Measurements from ENCODE around the gene GABRR1. TPM values are rescaled to one million over a fixed set of nuclear protein-coding genes. Genes with fewer than 3 reads are reported as not detected.

The GABRR1 gene
- total RNA-seq, 3 donors from 2014 or later, result not detected

DNA sequence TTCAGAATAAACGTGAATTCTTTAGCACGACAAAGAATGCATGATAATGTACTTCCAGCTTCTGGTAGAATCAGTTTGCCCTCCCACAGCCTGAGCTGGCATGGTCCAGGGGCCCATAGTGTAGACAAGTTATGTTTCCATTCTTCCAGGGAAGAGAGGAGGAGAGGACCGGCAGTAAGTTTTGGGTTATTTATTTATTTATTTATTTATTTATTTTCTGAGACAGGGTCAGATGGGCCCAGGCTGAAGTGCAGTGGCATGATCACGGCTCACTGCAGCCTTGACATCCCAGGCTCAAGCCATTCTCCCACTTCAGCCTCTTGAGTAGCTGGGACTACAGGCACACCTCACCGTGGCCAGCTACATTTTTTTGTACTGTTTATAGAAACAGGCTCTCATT, 4.7 kb downstream of the GABRR1 start:
- Histone ChIP-seq H3K27me3 (no peaks in the 10 kb centered on the region), H3K4me1 (no peaks in the 10 kb centered on the region), H3K9me3 (no peaks in the 10 kb centered on the region), H3K27ac (no peak overlapping the region), H3K4me3 (no peak overlapping the region), H3K36me3 (no peaks in the 10 kb centered on the region)
- DNase-seq (ENCODE audit: low spot score in 2 of 2), result no peak
- intact Hi-C loops (cut with DNase I; ENCODE audit: low total_unique reads), result no loop called here
- TF ChIP-seq POLR2A (IDR thresholded peaks at IDR 0.05) (no peak), POLR2AphosphoS5 (IDR thresholded peaks at IDR 0.05) (no peak)
- TF ChIP-seq, protein P1, sequence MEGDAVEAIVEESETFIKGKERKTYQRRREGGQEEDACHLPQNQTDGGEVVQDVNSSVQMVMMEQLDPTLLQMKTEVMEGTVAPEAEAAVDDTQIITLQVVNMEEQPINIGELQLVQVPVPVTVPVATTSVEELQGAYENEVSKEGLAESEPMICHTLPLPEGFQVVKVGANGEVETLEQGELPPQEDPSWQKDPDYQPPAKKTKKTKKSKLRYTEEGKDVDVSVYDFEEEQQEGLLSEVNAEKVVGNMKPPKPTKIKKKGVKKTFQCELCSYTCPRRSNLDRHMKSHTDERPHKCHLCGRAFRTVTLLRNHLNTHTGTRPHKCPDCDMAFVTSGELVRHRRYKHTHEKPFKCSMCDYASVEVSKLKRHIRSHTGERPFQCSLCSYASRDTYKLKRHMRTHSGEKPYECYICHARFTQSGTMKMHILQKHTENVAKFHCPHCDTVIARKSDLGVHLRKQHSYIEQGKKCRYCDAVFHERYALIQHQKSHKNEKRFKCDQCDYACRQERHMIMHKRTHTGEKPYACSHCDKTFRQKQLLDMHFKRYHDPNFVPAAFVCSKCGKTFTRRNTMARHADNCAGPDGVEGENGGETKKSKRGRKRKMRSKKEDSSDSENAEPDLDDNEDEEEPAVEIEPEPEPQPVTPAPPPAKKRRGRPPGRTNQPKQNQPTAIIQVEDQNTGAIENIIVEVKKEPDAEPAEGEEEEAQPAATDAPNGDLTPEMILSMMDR (IDR thresholded peaks at IDR 0.05), result no peak

DNA sequence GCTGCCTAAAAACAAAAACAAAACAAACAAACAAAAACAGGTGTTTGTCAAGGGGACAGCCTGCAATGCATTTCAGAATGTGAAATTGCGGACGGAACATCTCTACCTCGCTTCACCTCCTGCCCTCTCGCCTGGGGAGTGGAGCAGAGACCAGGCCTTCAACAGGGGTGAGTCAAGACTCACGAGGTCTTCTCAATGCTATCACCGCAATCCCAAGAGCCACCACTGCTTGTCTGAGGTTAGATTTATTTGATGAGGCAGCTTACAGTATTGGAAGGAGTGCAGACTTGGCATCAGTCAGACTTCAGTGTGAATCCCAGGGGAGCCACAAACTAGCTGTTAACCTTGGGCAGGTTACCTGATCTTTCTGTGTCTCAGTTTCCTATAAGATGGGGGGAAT, 7.7 kb downstream of the GABRR1 start:
- DNase-seq (ENCODE audit: low spot score in 2 of 2), result no peak
- H3K4me3 ChIP-seq, result no peak overlapping the region
- H3K36me3 ChIP-seq, result no peaks in the 10 kb centered on the region
- H3K9me3 ChIP-seq, result no peaks in the 10 kb centered on the region
- TF ChIP-seq POLR2AphosphoS5 (IDR thresholded peaks at IDR 0.05) (no peak), POLR2A (IDR thresholded peaks at IDR 0.05) (no peak)
- TF ChIP-seq, protein P1 (IDR thresholded peaks at IDR 0.05), result no peak
- no peaks in the 10 kb centered on the region for H3K4me1 ChIP-seq
- intact Hi-C loops (cut with DNase I; ENCODE audit: low total_unique reads), result no loop called here
- no peaks in the 10 kb centered on the region for H3K27me3 ChIP-seq
- H3K27ac ChIP-seq, result no peak overlapping the region

DNA sequence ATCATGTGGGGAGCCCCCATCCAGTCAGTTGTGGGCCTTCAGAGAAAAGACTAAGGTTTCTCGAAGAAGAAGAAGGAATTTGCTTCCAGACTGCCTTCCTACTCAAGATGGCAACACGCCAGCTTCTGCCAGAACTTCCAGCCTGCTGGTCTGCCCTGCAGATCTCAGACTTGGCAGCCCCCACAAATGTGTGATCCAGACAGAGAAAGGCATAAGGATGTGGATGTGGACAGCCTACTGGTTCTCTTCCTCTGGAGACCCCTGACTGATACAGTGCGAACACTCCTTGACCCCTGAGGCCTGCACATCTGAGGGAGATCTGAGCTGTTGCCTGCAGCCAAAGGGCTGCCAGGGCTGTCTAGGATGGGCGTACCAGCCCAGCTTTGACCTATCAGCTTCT, 8.6 kb downstream of the GABRR1 start:
- Histone ChIP-seq H3K4me1 (no peaks in the 10 kb centered on the region), H3K27me3 (no peaks in the 10 kb centered on the region), H3K27ac (no peak overlapping the region), H3K4me3 (no peak overlapping the region), H3K9me3 (no peaks in the 10 kb centered on the region), H3K36me3 (no peaks in the 10 kb centered on the region)
- no peak for DNase-seq (ENCODE audit: low spot score in 2 of 2)
- no peak for TF ChIP-seq POLR2AphosphoS5 (IDR thresholded peaks at IDR 0.05)
- TF ChIP-seq POLR2A (IDR thresholded peaks at IDR 0.05), result no peak
- TF ChIP-seq, protein P1 (IDR thresholded peaks at IDR 0.05), result no peak
- intact Hi-C loops (cut with DNase I; ENCODE audit: low total_unique reads), result no loop called here

DNA sequence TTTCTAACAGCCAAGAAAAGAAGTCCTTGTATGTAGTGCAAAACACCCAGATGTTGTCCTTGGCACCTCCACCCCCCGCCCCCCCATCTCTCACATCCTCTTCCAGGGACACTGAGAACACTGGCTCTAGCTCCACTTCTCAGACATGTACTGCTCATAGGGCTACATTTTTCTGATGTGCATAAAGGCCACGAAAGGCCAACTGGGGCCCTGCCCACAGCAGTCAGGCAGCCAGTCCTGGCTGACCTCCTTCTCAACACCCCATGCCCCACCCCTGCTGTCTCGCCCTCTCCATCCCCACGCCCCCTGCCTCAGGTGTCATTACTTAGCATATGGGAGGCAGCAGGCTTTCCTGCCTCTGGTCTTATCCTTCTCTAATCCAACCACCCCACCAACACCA, 11.3 kb downstream of the GABRR1 start:
- no peaks in the 10 kb centered on the region for H3K36me3 ChIP-seq
- intact Hi-C loops (cut with DNase I; ENCODE audit: low total_unique reads), result no loop called here
- H3K27ac ChIP-seq, result no peak overlapping the region
- no peaks in the 10 kb centered on the region for H3K9me3 ChIP-seq
- TF ChIP-seq POLR2A (IDR thresholded peaks at IDR 0.05), result no peak
- TF ChIP-seq, protein P1 (IDR thresholded peaks at IDR 0.05), result no peak
- TF ChIP-seq POLR2AphosphoS5 (IDR thresholded peaks at IDR 0.05), result no peak
- no peak for DNase-seq (ENCODE audit: low spot score in 2 of 2)
- H3K4me1 ChIP-seq, result no peaks in the 10 kb centered on the region
- no peak overlapping the region for H3K4me3 ChIP-seq
- H3K27me3 ChIP-seq, result no peaks in the 10 kb centered on the region

DNA sequence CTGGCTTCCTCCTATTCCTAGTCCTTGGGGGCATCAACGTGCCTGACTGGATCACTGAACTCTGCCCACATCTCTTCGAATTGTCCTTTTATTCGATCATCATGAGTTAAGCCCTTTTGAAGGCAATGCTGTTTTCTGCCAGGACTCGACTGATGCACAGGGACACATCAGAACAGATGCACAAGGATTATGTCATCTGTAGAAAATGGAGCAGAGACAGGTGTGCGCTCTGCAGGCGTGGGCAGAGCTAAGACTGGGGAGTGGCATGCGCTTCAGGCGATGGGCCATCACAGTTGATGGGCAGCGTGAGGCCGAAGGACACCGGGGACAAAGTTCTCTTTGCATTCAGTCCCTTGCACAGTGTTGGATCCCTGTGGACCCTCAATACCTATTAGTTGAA, 13.1 kb downstream of the GABRR1 start:
- H3K36me3 ChIP-seq, result no peaks in the 10 kb centered on the region
- H3K4me3 ChIP-seq, result no peak overlapping the region
- intact Hi-C loops (cut with DNase I; ENCODE audit: low total_unique reads), result no loop called here
- no peaks in the 10 kb centered on the region for H3K9me3 ChIP-seq
- H3K4me1 ChIP-seq, result no peaks in the 10 kb centered on the region
- H3K27me3 ChIP-seq, result no peaks in the 10 kb centered on the region
- TF ChIP-seq POLR2AphosphoS5 (IDR thresholded peaks at IDR 0.05) (no peak), POLR2A (IDR thresholded peaks at IDR 0.05) (no peak)
- TF ChIP-seq, protein P1 (IDR thresholded peaks at IDR 0.05), result no peak
- H3K27ac ChIP-seq, result no peak overlapping the region
- no peak for DNase-seq (ENCODE audit: low spot score in 2 of 2)

Measured in breast epithelium (tissue), 4 donors.